GM21786 (cell line): ENCODE measurements around the gene ADIG.
"Not testable (repeated sequence)": the region's sequence is repeated elsewhere in the genome, so short reads cannot be mapped to it uniquely, and the experiment has no call there.

Experiments used
- ATAC-seq: cut with Tn5 transposase; IDR thresholded peaks from one replicate; pipeline ENCODE4 v1.9.1; 2021; ENCODE audit not compliant: unreplicated experiment

ADIG gene

DNA sequence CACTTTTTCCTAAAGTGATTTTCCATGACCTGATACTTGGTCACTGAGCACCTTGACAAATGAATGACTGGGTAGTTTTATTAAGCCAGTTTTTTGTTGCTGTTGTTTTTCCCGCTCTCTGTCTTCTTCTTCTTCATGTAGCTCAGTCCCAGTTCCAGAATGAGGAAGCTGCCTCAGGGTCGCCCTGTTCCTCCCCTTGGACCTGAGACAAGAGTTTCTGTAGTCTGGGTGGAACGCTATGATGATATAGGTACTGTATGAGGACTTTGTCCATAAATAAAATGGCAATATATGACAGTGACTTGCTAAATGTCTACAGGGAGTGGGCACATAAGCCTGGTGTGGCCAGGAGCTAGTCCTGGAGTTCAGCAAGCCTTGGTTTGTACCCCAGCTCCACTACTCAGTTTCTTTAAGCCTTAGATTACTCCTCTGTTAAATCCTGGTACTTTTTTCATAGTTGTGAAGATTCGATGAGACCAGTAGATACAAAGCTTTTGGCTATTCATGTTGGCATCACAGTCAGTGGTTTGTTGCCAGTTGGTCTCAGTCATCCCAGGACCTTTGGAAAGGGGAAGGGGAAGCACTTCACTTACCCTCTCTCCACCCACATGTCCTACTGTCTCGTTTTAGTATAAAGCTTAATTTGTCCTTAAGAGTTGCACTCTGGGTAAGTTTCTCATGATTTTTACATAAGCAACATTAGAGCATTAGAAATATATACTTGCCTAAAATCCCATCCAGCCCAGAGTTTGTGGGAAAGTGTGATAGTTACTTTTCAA is 11.1 kb upstream of the ADIG start:
- ATAC-seq = no peak

DNA sequence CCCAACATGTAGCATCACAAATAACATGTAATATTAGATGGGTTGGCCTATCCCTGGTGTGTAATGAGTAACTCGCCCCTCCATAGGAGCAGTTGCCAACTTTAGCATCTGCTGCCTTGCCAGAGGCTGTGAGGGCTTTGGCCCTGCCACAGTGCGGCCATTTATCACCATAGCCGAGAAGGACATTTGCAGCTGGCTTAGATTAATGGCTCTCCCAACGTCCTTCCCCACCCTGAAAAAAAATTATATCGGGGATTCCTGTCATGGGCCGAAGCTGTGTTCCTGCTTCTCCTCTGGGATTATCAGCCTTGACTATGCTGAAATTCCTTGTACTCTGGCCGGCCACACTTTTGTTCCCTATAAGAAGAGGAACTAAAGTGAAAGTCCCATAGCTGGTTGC is 7.6 kb upstream of the ADIG start:
- ATAC-seq = no peak

DNA sequence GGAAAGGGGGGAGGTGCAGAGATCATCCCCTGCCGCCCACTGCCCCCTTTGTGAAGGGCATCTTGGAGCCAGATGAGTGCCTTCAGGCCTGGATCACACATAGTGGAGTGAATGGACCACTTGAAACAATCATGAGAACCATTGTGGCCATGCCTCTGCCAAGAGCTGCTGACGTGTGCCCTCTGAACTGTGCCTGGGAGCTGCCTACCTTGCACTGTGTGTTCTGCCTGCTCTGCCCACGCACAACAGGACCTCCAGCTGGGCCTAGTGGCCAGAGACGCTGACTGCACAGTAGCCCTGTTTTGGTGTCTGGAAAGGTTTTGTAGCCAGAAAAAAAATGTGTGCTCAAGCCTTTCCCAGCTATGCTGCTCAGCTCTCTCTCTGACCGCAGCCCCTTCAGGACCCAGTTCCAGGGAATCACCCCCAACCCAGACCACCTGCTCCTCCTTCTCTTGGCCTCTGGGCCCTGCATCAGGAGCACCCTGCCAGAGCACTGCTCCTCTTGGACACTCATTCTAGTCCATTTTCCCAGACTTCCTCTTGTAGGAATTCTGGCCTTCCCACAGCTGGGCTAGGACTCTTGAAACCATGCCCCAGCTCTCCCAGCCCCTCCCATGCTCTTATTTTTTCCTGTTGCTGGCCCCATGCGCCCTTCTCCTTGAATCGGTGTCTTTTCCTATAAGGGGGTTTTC is 1.6 kb upstream of the ADIG start:
- no peak for ATAC-seq

- ATAC-seq = no peak
Observed at GRCh38 chr20:38579921-38580320, 1.1 kb upstream of the ADIG start.

DNA sequence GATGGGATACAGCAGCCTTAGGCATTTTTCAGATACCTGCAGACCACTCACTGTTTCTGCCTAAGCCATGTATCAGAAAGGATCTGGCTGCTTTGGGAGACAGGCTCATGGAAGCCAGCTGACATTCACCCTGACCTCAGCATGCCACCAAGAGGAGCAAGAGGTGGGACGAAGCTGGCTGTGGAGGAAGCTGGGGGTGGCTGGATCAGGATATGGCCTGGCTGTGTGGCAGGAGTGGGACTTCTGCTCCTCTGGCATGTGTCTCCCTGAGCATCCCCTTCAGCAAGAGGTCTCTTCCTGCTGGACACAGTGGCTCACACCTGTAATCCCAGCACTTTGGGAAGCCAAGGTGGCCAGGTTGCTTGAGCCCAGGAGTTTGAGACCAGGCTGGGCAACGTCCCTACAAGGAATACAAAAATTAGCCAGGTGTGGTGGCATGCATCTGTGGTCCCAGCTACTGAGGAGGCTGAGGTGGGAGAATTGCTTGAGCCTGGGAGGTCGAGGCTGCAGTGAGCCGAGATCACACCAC is 897 bp downstream of the ADIG start:
- no peak for ATAC-seq

DNA sequence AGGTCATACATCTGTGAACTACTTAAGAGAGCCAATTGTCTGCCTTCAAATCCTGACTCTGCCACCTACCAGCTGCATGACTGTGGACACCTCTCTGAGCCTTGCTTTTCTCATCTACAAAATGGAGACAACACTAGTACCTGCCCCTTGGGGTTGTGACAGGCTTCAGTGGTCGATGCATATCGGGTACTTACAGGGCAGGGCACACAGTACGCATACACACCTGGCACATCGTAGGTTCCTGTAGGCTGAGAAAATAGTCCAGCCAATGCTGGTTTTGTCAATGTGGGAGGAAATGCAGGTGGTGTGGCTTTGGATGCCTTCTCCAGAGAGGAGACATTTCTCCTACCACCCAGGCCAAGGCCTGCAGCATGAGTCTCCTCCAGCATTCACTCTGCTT is 2.3 kb downstream of the ADIG start:
- no peak for ATAC-seq

DNA sequence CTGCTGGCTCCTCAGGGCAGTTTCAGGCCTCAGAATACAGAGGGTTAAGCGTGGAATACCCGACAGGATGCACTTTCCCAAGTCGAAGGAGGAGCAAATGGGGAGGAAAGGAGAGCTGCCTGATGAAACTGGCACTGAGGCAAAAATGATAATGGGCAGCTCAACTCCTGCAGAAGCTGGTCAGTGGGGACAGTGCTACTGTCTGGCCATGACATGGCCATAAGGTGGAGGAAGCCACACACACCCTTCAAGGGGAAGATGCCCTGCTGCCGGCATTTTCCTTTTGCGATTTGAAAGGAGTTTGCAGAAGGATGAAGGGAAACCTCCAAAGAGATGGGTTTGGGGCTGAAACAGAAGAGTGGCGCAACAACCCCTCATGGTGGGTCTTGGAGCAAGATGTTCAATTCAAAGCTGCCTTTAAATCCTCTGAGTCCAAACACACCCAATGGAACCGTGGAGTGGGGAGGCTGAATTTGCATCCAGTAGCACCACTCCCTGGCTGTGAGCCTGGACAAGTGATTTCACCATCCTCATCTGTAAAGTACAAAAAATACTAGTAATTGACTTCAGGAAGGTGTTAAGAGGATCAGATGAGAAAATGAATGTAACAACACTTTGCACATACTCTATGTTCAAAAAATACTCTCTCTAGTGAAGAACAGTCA is 3.2 kb downstream of the ADIG start:
- no peak for ATAC-seq

DNA sequence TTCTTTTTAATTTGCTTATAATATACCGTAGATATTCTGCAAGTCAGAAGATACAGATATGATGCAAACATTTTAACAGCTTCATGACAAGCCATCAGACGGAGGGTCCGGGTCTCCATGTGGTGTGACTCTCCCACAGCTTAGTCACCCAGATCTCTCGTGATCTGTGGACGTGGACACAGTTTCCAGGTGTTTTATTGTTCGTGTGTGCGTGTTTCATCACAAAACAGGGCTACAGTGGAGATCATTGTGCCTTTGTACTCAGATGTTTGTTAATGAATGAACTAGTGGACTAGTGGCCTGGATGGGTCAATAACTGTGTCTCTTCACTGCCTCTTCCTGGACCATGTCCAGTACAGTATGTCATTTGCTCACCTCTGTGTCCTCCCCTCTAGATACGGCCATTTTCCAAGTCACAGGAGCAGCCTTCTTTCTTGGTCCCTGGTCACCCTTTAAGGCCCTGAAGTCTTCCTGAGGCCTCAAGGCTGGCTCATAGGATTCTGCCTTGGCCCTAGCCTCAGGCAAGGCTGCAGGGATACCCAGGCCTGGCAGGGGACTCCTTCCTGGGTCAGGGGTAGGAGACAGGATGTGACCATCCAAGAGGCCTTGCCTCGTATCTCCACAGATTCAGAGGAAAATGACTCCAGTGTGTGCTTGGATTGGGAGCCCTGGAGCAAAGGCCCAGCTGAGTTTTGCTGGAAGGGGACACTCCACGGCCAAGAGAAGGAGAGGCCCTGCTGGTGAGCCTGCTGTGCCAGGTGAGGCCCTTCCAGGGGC is 4.6 kb downstream of the ADIG start:
- ATAC-seq = no peak

- no peak for ATAC-seq
Observed at GRCh38 chr20:38586181-38586525, 5.2 kb downstream of the ADIG start.

DNA sequence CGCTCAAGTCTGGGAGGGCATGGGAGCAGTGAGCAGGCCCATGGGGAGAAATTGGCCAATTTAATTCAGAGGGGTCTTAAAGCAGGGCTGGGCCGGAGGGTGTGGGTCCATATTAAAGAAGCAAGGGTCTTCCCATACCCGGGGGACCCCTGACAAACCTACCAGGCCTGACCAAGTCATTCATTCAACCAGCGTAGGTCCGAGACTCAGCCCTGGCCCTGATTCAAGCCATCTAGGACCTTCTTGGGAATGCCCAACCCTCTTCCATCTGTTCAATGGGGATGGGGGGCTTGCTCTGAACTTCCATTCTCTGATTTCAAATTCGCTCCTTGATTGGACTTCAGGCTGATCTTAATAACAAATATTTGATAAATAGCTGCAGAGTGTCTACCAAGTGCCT is 7.3 kb downstream of the ADIG start:
- no peak for ATAC-seq

DNA sequence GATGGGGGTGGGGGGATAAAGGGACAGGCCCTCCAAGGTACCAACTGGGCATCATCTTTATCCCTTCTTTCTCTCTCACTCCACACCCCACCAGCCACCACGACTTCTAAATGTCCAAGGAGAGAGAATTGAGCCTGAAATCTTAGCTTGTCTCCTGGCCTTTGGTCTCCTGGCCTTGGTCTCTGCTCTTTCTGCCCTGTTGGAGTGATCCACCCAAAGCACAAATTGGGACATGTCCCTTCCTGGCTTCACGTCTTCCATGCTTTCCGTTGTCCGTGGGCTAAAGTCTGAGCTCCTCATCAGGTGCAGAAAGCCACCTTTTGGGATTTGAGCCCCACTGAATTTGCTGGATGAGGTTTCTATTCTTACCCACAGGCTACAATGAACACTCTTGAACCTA is 8.4 kb downstream of the ADIG start:
- ATAC-seq = no peak

DNA sequence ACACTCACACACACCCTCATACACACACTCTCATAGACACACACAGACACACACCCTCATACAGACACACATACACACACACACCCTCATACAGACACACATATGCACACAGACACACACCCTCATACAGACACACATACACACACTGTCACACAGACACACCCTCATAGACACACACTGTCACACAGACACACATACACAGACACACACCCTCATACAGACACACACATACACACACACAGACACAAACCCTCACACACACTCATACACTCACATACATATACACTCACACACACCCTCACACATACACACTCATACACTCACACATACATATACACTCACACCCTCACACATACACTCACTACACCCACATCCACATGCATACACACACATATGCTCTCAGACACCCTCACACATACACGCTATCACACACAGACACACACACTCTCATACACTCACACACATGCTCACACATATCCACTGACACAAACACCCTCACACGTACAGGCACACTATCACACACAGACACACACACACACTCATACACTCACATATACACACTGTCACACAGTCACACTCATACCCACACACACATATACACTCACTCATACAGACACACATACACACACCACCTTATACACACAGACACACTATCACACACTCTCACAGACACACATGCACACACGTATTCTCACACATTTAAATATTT is 9.1 kb downstream of the ADIG start:
- ATAC-seq = no peak

GRCh38 chr20:38590676-38591473 is 9.9 kb downstream of the ADIG start:
- no peak for ATAC-seq

- ATAC-seq = no peak
Observed at GRCh38 chr20:38591474-38592410, 10.7 kb downstream of the ADIG start.

DNA sequence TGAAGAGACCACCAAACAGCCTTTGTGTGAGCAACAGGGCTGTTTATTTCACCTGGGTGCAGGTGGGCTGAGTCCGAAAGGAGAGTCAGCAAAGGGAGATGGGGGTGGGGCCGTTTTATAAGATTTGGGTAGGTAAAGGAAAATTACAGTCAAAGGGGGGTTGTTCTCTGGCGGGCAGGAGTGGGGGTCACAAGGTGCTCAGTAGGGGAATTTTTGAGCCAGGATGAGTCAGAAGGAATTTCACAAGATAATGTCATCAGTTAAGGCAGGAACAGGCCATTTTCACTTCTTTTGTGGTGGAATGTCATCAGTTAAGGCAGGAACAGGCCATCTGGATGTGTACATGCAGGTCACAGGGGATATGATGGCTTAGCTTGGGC is 11.4 kb downstream of the ADIG start:
- ATAC-seq = not testable (repeated sequence)

DNA sequence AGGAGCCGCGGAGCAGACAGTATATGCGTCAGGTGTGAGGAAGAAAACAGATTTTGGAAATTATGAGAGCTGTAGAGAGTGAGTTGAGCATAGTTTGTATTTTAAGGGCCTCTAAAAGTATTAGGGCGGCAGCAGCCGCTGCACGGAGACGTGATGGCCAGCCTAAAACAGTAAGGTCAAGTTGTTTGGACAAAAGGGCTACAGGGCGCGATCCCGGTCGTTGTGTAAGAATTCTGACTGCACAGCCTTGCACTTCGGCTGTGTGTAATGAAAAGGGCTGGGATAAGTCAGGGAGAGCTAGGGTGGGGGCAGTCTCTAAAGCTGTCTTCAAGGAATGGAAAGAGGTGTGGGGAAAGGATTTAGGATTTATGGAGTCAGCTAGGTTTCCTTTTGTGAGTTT is 13.3 kb downstream of the ADIG start:
- ATAC-seq = not testable (repeated sequence)

DNA sequence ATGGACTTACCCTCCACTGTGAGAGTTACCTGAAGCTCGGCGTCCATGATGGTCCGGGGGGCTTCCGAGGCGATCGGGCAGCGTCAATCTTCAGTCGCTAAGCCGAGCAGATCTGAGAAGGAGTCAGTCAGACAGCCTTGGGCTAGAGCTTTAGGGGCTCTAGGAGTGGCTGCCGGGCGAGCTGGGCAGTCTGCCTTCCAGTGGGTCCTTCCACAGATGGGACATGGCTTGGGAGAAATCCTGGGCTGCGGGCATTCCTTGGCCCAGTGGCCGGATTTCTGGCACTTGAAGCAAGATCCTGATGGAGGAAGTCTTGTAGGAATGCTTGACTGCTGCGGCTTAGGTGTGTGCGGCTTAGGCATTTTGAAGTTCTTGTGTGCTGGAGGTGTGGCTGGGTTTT is 14.9 kb downstream of the ADIG start:
- not testable (repeated sequence) for ATAC-seq

GRCh38 chr20:38599410-38599882 is 18.4 kb downstream of the ADIG start:
- ATAC-seq = no peak

GRCh38 chr20:38600057-38600456 is 19.1 kb downstream of the ADIG start:
- ATAC-seq = no peak
